ENCODE measurements around the gene CHST15. TPM values are rescaled to one million over a fixed set of nuclear protein-coding genes. Genes with fewer than 3 reads are reported as not detected.
"Not testable (repeated sequence)": the region's sequence is repeated elsewhere in the genome, so short reads cannot be mapped to it uniquely, and the experiment has no call there.

CHST15 gene
- total and polyA plus RNA-seq, 12 donors, result 5.2 to 54.5 (median 29.2) TPM

DNA sequence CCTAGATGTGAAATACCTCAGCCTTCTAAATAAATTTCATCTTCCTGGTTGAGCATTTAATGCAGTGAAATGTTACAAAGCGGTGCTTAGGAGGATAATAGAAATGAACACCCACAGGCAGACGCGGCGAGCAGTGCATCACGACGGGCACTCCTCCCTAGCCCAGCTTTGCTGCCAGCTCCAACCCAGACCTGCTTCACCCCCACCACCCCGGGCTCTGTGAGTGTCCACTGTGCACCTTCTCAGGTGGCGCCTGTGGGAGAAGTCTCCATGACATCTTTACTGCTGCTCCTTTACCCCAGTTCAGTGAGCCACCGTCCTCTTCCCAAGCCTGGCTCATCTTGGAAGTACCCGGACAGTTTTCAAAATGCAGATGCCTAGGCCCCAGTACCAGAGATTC, 5.2 kb upstream of the CHST15 start:
- H3K9me3 ChIP-seq (replicated peaks in 1 of 3), result no peaks in the 10 kb centered on the region
- WGBS, 4 donors, result 83 to 86% (median 84%) methylated on average over 10 of the region's 10 CpGs
- H3K4me3 ChIP-seq, result no peak overlapping the region
- H3K36me3 ChIP-seq (replicated peaks in 1 of 2), result no peaks in the 10 kb centered on the region
- H3K27me3 ChIP-seq, result no peaks in the 10 kb centered on the region
- no peak for DNase-seq
- peaks cover 0 to 16% of the 10 kb centered on the region in 2 donors for H3K4me1 ChIP-seq (replicated peaks in 1 of 2)
- TF ChIP-seq POLR2A (IDR thresholded peaks at IDR 0.05) (no peak), CTCF (IDR thresholded peaks at IDR 0.05) (no peak)
- intact Hi-C loops (cut with DNase I), result loop anchor here in 1 of 2 donors (10.0 kb wide), 1 partner anchor 286 kb away; no protein-coding TSS in a partner anchor
- no peak overlapping the region for H3K27ac ChIP-seq

GRCh38 chr10:124097883-124098282, 4.5 kb upstream of the CHST15 start:
- intact Hi-C loops (cut with DNase I), result loop anchor here in 1 of 2 donors (10.0 kb wide), 1 partner anchor 287 kb away; no protein-coding TSS in a partner anchor

GRCh38 chr10:124096494-124096893, 3.1 kb upstream of the CHST15 start:
- no peaks in the 10 kb centered on the region for H3K9me3 ChIP-seq (replicated peaks in 1 of 3)
- no peak for DNase-seq
- no peaks in the 10 kb centered on the region for H3K27me3 ChIP-seq
- no peaks in the 10 kb centered on the region for H3K36me3 ChIP-seq (replicated peaks in 1 of 2)
- intact Hi-C loops (cut with DNase I), result loop anchor here in 1 of 2 donors (10.0 kb wide), 1 partner anchor 288 kb away; no protein-coding TSS in a partner anchor
- no peak overlapping the region for H3K27ac ChIP-seq
- WGBS, 4 donors, result 78 to 93% (median 88%) methylated on average over 2 of the region's 2 CpGs
- H3K4me3 ChIP-seq, result no peak overlapping the region
- H3K4me1 ChIP-seq (replicated peaks in 1 of 2), result peaks cover 7 to 16% of the 10 kb centered on the region in 2 donors
- TF ChIP-seq POLR2A (IDR thresholded peaks at IDR 0.05), result no peak
- TF ChIP-seq CTCF (IDR thresholded peaks at IDR 0.05), result no peak

More at GRCh38 chr10:124097883-124098282, 4.5 kb upstream of the CHST15 start:
- WGBS, 4 donors, result 49 to 71% (median 66%) methylated on average over 10 of the region's 10 CpGs
- peaks cover 2 to 16% of the 10 kb centered on the region in 2 donors for H3K4me1 ChIP-seq (replicated peaks in 1 of 2)
- TF ChIP-seq POLR2A (IDR thresholded peaks at IDR 0.05), result no peak
- no peak for TF ChIP-seq CTCF (IDR thresholded peaks at IDR 0.05)
- H3K9me3 ChIP-seq (replicated peaks in 1 of 3), result no peaks in the 10 kb centered on the region
- H3K27me3 ChIP-seq, result no peaks in the 10 kb centered on the region
- H3K27ac ChIP-seq, result no peak overlapping the region
- DNase-seq, result no peak
- H3K4me3 ChIP-seq, result no peak overlapping the region
- no peaks in the 10 kb centered on the region for H3K36me3 ChIP-seq (replicated peaks in 1 of 2)

GRCh38 chr10:124095801-124096200, 2.4 kb upstream of the CHST15 start:
- intact Hi-C loops (cut with DNase I), result loop anchor here in 1 of 2 donors (10.0 kb wide), 1 partner anchor 289 kb away; no protein-coding TSS in a partner anchor
- H3K9me3 ChIP-seq (replicated peaks in 1 of 3); DNase-seq; H3K27ac ChIP-seq; H3K36me3 ChIP-seq (replicated peaks in 1 of 2); H3K4me3 ChIP-seq; H3K27me3 ChIP-seq: not testable (repeated sequence)
- 86 to 92% (median 89%) methylated on average over 15 to 16 of the region's 16 CpGs for WGBS, 4 donors
- peaks cover 7 to 16% of the 10 kb centered on the region in 2 donors for H3K4me1 ChIP-seq (replicated peaks in 1 of 2)

GRCh38 chr10:124095096-124095495, 1.7 kb upstream of the CHST15 start:
- WGBS, 4 donors, result 62 to 67% (median 64%) methylated on average over 6 of the region's 6 CpGs
- Histone ChIP-seq H3K9me3 (replicated peaks in 1 of 3) (no peaks in the 10 kb centered on the region), H3K27me3 (no peaks in the 10 kb centered on the region), H3K36me3 (replicated peaks in 1 of 2) (no peaks in the 10 kb centered on the region), H3K4me3 (no peak overlapping the region), H3K27ac (peak overlapping the region in 2 of 5 donors; percentile 90 to 97), H3K4me1 (replicated peaks in 1 of 2) (peaks cover 7 to 16% of the 10 kb centered on the region in 2 donors)
- intact Hi-C loops (cut with DNase I), result loop anchor here in 1 of 2 donors (10.0 kb wide), 1 partner anchor 290 kb away; no protein-coding TSS in a partner anchor
- TF ChIP-seq CTCF (IDR thresholded peaks at IDR 0.05), result no peak
- TF ChIP-seq POLR2A (IDR thresholded peaks at IDR 0.05), result no peak
- DNase-seq, result no peak

All from adrenal gland (tissue), 12 donors.